HG03457 (cell line): ENCODE measurements around the gene CECR2.
"Not testable (repeated sequence)": the region's sequence is repeated elsewhere in the genome, so short reads cannot be mapped to it uniquely, and the experiment has no call there.

Experiments
- ATAC-seq: cut with Tn5 transposase; IDR thresholded peaks from one replicate; pipeline ENCODE4 v1.9.1; 2021; ENCODE audit warnings: moderate number of reproducible peaks; ENCODE audit not compliant: unreplicated experiment

CECR2 gene

DNA sequence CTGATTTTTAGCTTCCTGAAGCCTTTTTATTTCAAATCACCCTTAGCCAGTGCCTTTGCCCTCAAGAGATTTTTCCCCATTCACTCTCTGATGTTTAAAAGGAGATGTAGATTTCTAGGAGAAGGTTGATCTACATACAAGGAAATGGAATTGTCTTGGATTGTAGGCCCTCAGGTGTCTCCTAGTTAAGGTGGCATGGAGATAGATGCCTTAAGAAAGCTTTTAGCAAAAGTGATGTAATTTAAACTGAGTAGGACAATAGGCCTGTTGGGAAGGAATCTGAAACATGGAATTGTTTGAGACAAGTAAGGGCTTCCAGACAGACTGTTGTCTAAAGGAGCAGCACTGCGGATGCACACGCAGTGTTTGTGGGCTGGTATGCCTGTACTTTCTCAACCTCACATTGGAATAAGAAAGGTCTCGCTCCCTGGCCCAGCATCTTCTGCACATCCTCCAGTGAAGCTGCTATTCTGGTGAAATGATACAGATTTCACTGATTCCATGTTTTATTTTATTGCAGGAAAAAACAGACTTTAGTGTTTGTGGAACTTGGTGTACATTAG lies 124.2 kb downstream of the CECR2 start:
- no peak for ATAC-seq

DNA sequence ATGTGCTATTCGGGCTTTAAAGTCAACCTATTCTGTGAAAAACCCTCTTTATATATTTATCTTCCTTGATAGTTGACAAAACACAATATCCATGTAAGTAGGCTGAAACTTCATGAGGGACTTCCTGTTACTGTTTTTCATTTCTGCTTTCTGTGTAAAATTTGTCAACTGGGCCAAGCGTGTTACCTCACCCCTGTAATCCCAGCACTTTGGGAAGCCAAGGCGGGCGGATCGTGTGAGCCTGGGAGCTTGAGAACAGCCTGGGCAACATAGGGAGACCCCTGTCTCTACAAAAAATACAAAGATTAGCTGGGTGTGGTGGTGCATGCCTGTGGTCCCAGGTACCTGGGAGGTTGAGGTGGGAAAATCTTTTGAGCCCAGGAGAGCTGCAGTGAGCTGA lies 127.6 kb downstream of the CECR2 start:
- ATAC-seq, result no peak

DNA sequence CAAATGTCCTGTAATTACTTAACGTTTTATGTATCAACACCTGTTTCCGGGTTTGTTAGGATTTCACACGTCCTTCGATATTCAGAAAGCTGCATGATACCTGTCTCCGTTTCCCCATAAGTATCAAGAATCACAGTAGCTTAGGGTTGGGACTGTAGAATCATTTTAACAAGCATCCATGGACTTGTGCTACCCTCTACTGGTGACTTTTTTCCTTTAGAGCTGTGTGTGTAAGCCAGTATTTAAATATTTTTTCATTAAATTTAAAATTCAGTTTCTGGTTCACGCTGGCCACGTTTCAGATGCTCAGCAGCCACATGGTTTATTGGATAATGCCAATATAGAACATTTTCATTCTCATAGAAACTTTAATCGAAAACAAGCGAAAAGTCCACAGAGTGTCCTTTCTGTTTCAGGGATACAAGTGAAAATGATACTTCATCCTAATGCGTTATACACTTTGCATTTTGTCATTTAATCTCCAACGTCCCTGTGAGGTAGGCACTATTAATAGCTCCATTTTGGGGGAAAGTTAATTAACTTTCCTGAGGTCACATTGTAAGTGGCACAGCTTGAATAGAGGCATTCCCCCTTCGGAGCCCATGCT lies 132.5 kb downstream of the CECR2 start:
- ATAC-seq, result no peak

- ATAC-seq, result no peak
Measured at GRCh38 chr22:17508110-17508509, 138.8 kb downstream of the CECR2 start.

DNA sequence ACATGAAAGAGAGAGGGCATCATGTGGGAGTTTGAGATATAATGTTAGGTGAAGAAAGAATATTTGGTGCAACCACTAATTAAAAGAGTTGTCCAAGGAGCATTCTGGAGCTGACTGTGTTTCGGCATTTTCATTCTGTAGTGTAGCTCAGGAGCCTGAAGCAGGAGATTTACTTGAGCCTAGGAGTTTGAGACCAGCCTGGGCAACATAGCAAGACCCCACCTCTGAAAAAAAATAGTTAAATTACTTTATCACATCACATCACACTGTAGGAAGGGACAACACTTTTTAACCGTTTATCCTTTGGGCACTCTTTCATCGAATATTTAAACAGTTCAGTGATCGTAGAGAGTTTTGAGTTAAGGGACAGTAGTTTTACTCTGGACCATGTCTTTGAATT lies 143.7 kb downstream of the CECR2 start:
- no peak for ATAC-seq

GRCh38 chr22:17513612-17514011 lies 144.4 kb downstream of the CECR2 start:
- no peak for ATAC-seq

DNA sequence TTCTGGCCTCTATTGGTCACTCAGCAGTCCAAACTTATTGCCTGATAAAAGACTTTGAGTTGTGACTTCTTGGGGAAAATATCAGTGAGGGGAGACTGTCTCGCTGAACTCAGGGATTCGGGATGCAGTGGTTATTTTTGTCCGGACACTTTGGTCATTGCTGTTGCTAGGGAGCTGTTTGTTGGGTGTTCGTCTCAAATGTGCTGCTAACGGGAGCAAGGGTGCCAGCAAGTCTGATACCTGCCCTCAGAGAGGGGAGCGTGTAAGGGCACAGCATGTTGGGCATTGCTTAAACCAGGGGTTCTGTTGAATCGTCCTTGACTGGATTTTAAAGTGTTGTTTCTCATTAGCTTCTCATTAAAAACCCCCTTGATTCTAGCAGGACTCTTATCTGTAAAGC lies 144.8 kb downstream of the CECR2 start:
- ATAC-seq, result no peak

- ATAC-seq, result no peak
Measured at GRCh38 chr22:17518406-17518805, 149.1 kb downstream of the CECR2 start.

DNA sequence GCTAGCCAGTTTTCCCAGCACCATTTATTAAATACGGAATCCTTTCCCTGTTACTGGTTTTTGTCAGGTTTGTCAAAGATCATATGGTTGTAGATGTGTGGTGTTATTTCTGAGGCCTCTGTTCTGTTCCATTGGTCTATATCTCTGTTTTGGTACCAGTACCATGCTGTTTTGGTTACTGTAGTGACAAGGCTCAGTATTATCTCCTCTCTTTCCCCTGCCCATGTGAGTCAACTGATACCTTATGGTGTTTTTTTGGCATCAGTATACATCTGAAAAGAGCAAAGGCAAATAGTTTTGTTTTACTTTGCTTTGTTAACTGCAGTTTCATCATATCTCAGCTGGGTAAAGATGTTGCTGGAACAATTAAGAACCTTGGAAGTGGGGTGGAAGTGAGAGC lies 152.7 kb downstream of the CECR2 start:
- not testable (repeated sequence) for ATAC-seq

DNA sequence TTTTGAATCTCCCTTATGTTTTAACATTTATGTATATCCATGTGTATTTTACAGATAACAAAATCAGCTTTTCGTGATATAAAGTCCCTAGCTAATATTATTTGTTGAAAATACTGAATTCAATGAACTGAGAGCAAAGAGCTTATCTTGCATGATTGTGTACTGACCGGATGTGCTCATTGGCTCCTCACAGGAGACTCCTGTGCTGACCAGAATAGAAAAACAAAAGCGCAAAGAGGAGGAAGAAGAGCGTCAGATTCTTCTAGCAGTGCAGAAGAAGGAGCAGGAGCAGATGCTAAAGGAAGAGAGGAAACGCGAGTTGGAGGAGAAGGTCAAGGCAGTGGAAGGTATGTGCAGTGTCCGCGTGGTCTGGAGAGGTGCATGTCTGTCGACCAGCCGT lies 154.7 kb downstream of the CECR2 start:
- no peak for ATAC-seq

DNA sequence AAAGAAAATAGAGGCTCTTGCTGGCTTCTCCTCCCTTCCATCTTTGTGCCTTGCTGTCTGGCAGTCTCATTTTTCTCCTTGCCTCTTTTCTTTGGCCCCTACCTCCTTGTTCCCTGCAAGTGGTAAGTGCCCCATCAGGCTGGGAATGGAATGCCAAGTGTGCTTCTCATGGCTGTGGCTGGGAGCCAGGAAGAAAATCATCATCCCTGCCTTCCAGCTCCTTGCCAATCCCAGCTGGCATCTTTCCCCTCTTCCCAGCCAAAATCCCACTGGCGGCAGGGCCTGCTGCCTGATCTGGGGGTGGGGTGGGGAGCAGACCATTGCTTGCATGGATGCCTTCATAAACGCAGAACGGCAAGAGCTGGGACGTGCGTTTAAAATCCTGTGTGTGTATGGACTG lies 167.0 kb downstream of the CECR2 start:
- no peak for ATAC-seq

GRCh38 chr22:17537155-17537554 lies 167.9 kb downstream of the CECR2 start:
- ATAC-seq, result no peak

- ATAC-seq, result no peak
Measured at GRCh38 chr22:17540481-17540880, 171.2 kb downstream of the CECR2 start.

DNA sequence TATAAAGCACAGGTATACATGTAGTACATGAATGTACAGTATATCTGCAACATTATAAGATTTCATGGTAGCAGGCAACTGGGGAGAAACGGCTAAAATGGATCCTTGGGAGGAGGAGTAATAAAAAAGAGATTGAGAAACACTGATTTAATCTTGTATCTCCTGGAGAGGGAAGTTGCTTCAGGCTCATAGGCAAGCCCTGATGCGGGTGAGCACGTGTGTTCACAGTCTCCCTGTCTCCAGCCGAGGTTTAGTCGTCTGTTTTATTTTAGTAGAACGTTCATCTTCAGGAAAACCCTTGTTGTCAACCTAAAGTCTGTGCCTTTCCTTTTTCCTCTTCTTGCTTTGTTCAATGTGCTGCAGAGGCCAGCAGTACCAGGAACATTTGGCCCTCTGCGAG lies 172.2 kb downstream of the CECR2 start:
- no peak for ATAC-seq

GRCh38 chr22:17542452-17542851 lies 173.2 kb downstream of the CECR2 start:
- ATAC-seq, result no peak

- ATAC-seq, result no peak
Measured at GRCh38 chr22:17548010-17548755, 178.9 kb downstream of the CECR2 start.

DNA sequence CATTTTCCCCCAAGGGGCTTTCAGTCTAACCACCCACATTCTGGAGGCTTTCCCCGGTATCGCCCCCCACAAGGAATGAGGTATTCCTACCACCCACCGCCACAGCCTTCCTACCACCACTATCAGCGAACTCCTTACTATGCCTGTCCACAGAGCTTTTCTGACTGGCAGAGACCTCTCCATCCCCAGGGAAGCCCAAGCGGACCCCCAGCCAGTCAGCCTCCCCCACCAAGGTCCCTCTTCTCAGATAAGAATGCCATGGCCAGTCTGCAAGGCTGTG lies 179.4 kb downstream of the CECR2 start:
- ATAC-seq, result no peak

GRCh38 chr22:17549183-17549582 lies 179.9 kb downstream of the CECR2 start:
- ATAC-seq, result no peak

GRCh38 chr22:17549655-17550054 lies 180.4 kb downstream of the CECR2 start:
- no peak for ATAC-seq

- no peak for ATAC-seq
Measured at GRCh38 chr22:17552737-17553136, 183.5 kb downstream of the CECR2 start.

- no peak for ATAC-seq
Measured at GRCh38 chr22:17554814-17555213, 185.6 kb downstream of the CECR2 start.

DNA sequence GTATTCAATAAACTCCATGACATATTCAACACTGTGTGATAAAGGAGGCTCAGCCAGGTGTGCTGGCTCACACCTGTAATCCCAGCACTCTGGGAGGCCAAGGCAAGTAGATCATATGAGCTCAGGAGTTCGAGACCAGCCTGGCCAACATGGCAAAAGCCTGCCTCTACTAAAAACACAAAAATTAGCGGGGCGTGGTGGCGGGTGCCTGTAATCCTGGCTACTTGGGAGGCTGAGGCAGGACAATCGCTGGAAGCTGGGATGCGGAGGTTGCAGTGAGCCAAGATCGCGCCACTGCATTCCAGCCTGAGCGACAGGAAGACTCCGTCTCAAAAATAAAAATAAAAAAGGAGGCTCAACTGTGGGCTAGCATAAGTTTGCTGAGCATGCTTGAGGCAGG lies 189.9 kb downstream of the CECR2 start:
- no peak for ATAC-seq
